Measurements from ENCODE around the gene CXCL17. TPM values are rescaled to one million over a fixed set of nuclear protein-coding genes. Genes with fewer than 3 reads are reported as not detected.

CXCL17 gene
- total and polyA plus RNA-seq, 8 donors, result 8.5 to 257 (median 15.2) TPM

- Histone ChIP-seq H3K27me3 (peaks cover 9 to 85% of the 10 kb centered on the region in 2 donors), H3K36me3 (no peaks in the 10 kb centered on the region), H3K9me3 (no peaks in the 10 kb centered on the region), H3K4me1 (peaks cover 0 to 12% of the 10 kb centered on the region in 2 donors), H3K27ac (no peak overlapping the region), H3K4me3 (peak overlapping the region; percentile 26 to 44)
- intact Hi-C loops (cut with DNase I), result no loop called here
- TF ChIP-seq CTCF (IDR thresholded peaks at IDR 0.05), result peak in 1 of 2 donors; percentile 48
- DNase-seq (peak in 3 of 4 donors; percentile 39 to 91 (median 65)), ATAC-seq (peak; percentile 93)
These were observed 55.6 kb downstream of the CXCL17 start for GRCh38 chr19:42386974-42387707.

GRCh38 chr19:42380155-42380554 lies 62.6 kb downstream of the CXCL17 start:
- no peak for ATAC-seq
- DNase-seq, result no peak
- H3K4me3 ChIP-seq, result no peak overlapping the region
- TF ChIP-seq CTCF (IDR thresholded peaks at IDR 0.05), result no peak
- H3K27me3 ChIP-seq, result peaks cover 8 to 58% of the 10 kb centered on the region in 2 donors
- no peak overlapping the region for H3K27ac ChIP-seq
- intact Hi-C loops (cut with DNase I), result no loop called here
- no peaks in the 10 kb centered on the region for H3K9me3 ChIP-seq
- H3K36me3 ChIP-seq, result peaks cover 0 to 15% of the 10 kb centered on the region in 2 donors
- no peaks in the 10 kb centered on the region for H3K4me1 ChIP-seq

Other genes starting within 250 kb of the CXCL17 start
- 10 to 100 TPM; 22.7 to 34.8 TPM for gene DEDD2, start 225.3 kb downstream of the CXCL17 start, total RNA-seq
- gene DEDD2, start 225.3 kb downstream of the CXCL17 start, polyA plus RNA-seq (ENCODE audit: insufficient read length in 6 of 6), result 10 to 100 TPM; 15.7 to 21.4 (median 20.3) TPM
- 10 to 100 TPM; 11.5 to 12.7 TPM for gene ZNF526, start 222.6 kb downstream of the CXCL17 start, total RNA-seq
- gene ZNF526, start 222.6 kb downstream of the CXCL17 start, polyA plus RNA-seq (ENCODE audit: insufficient read length in 6 of 6), result 1 to 10 TPM; 8.1 to 9.8 (median 9.1) TPM
- 10 to 100 TPM; 33.4 to 40.3 TPM for gene GSK3A, start 200.3 kb downstream of the CXCL17 start, total RNA-seq
- 10 to 100 TPM; 56.5 to 67.4 (median 61.4) TPM for gene GSK3A, start 200.3 kb downstream of the CXCL17 start, polyA plus RNA-seq (ENCODE audit: insufficient read length in 6 of 6)
- gene ERF, start 187.8 kb downstream of the CXCL17 start, total RNA-seq, result 10 to 100 TPM; 47.0 to 55.0 TPM
- gene ERF, start 187.8 kb downstream of the CXCL17 start, polyA plus RNA-seq (ENCODE audit: insufficient read length in 6 of 6), result 10 to 100 TPM; 42.9 to 56.4 (median 48.9) TPM
- 10 to 100 TPM; 59.8 to 76.1 TPM for gene CIC, start 173.7 kb downstream of the CXCL17 start, total RNA-seq
- 10 to 100 TPM; 37.2 to 66.3 (median 51.8) TPM for gene CIC, start 173.7 kb downstream of the CXCL17 start, polyA plus RNA-seq (ENCODE audit: insufficient read length in 6 of 6)
- gene PRR19, start 140.8 kb downstream of the CXCL17 start, total RNA-seq, result 1 to 10 TPM; 1.1 TPM
- 1 to 10 TPM; 1.2 to 2.6 (median 1.7) TPM for gene PRR19, start 140.8 kb downstream of the CXCL17 start, polyA plus RNA-seq (ENCODE audit: insufficient read length in 6 of 6)
- 10 to 100 TPM; 25.0 to 25.7 TPM for gene PAFAH1B3, start 140.3 kb downstream of the CXCL17 start, total RNA-seq
- 100 to 1,000 TPM in 1 of 6 donors, 10 to 100 TPM in 5; 81.5 to 102 (median 90.7) TPM for gene PAFAH1B3, start 140.3 kb downstream of the CXCL17 start, polyA plus RNA-seq (ENCODE audit: insufficient read length in 6 of 6)
- under 1 TPM; 0.21 to 0.32 TPM for gene TMEM145, start 129.6 kb downstream of the CXCL17 start, total RNA-seq
- 1 to 10 TPM in 4 of 6 donors, under 1 TPM in 2; 0.50 to 1.6 (median 1.1) TPM for gene TMEM145, start 129.6 kb downstream of the CXCL17 start, polyA plus RNA-seq (ENCODE audit: insufficient read length in 6 of 6)
- gene MEGF8, start 117.3 kb downstream of the CXCL17 start, total RNA-seq, result 10 to 100 TPM; 15.7 to 24.9 TPM
- 10 to 100 TPM; 25.7 to 38.9 (median 37.8) TPM for gene MEGF8, start 117.3 kb downstream of the CXCL17 start, polyA plus RNA-seq (ENCODE audit: insufficient read length in 6 of 6)
- gene CNFN, start 52.6 kb downstream of the CXCL17 start, total RNA-seq, result 1 to 10 TPM; 1.2 to 3.2 TPM
- gene CNFN, start 52.6 kb downstream of the CXCL17 start, polyA plus RNA-seq (ENCODE audit: insufficient read length in 6 of 6), result under 1 TPM in 5 of 6 donors, not detected in 1; 0.32 to 0.97 (median 0.52) TPM
- gene LIPE, start 15.6 kb downstream of the CXCL17 start, total RNA-seq, result 1 to 10 TPM; 4.0 to 5.9 TPM
- 10 to 100 TPM in 3 of 6 donors, 1 to 10 TPM in 3; 8.8 to 11.0 (median 10.1) TPM for gene LIPE, start 15.6 kb downstream of the CXCL17 start, polyA plus RNA-seq (ENCODE audit: insufficient read length in 6 of 6)
- gene CEACAM1, start 85.5 kb upstream of the CXCL17 start, total RNA-seq, result 10 to 100 TPM; 12.4 to 24.0 TPM
- gene CEACAM1, start 85.5 kb upstream of the CXCL17 start, polyA plus RNA-seq (ENCODE audit: insufficient read length in 6 of 6), result 1 to 10 TPM; 5.6 to 7.9 (median 6.6) TPM
- 1 to 10 TPM in 1 of 2 donors, under 1 TPM in 1; 0.16 to 2.6 TPM for gene CEACAM8, start 152.0 kb upstream of the CXCL17 start, total RNA-seq
- gene CEACAM8, start 152.0 kb upstream of the CXCL17 start, polyA plus RNA-seq (ENCODE audit: insufficient read length in 6 of 6), result under 1 TPM; 0.14 to 0.70 (median 0.36) TPM